CD4-positive, alpha-beta T cell treated with Interleukin-2 at 100 ng/mL for 4 hours (primary cell): ENCODE measurements around the gene SAFB.
"Not testable (repeated sequence)": the region's sequence is repeated elsewhere in the genome, so short reads cannot be mapped to it uniquely, and the experiment has no call there.

Source experiments
- DNase-seq: peaks from one replicate; pipeline ENCODE4 v3.0.0-alpha.2; 2020; ENCODE audit warnings: low spot score

The SAFB gene

DNA sequence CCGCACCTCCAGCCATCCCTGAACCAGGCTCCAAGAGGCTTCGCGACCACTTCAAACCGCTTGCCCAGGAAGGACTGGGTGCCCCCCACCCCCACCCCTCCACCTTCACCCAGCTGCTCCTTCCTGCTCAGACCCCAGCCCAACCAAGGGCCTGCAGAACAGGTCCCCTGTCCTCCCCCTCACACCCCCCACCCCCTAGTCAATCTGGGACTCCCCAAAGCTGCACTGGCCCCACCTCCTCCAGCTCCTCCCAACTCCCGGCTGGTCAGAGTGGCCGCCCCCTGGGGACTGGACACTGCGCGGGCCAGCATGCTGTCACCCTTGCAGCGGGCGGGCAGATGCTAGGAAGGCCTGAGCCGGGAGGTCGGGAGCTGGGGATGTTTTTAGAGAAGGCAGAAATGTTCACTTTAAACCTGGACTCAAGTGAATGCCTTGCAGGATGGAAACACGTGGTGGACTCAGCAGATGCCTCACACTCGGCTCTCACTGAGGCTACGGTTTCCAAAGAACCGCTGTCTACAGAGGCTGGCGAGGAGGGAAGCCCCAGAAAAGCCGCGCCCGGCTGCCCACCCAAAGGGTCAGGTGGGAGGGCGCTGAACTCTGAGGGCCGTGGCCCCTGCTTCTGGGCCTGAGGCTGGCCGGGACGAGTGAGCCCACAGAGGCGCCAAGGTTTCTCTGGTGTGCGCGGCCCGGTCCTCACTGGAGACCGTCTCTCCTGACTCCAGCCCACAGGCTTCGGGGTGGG is 75.2 kb downstream of the SAFB start:
- DNase-seq, result no peak

DNA sequence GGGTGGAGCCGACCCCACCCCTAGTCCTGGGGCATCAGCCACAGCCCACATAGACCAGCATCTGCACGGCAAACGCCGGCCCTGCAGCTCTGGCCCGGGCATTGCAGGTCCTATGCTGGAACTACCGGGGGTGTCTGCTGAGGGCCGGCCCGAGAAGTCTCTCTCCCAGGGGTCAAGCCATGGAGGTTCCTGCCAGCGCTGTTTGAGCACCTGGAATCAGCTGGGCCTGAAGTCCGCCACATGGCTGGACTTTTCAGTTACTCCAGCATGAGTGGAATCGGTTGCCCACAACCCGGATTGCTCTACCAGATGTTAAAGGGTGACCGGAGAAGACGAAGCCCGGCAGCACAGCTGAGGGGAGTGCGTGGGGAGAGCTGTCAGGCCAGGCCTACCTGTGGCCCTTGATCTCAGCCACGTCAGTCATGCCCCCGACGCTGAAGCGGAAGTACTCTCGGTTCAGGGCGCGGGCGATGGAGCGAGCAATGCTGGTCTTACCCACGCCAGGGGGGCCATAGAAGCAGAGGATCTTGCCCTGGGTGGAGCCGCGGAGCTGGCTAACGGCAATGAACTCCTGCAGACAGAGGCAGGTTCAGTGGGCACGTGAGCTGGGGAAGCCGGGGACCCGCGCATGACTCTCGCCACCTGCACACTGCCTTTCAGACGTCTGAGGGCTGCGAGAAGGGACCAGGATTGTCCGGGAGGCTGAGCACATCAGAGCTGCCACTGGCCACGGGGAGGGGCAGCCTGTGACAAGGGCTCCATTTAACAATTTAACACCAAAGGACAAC is 75.9 kb downstream of the SAFB start:
- no peak for DNase-seq

DNA sequence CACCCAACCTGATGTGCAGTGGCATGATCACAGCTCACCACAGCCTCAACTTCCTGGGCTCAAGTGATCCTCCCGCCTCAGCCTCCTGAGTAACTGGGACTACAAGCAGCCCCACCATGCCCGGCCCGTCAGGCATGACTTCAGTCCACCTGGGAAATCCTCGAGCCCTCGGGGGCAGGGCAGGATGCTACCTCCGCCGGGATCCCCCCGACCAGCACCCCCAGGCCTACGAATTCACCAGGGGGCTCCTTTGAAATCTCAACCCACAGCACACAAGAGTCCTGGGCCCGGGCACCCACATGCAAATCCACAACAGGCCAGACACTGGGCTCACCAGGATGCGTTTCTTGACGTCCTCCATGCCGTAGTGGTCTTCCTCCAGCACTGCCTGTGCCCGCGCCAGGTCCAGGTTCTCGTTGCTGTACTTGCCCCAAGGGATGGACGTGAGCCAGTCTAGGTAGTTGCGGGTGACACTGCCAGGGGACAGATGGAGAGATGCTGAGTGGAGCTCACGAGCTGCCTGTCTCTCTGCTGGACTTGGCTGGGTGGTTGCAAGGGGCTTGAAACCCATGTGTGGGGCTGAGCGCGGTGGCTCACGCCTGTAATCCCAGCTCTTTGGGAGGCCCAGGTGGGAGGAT is 77.7 kb downstream of the SAFB start:
- no peak for DNase-seq

DNA sequence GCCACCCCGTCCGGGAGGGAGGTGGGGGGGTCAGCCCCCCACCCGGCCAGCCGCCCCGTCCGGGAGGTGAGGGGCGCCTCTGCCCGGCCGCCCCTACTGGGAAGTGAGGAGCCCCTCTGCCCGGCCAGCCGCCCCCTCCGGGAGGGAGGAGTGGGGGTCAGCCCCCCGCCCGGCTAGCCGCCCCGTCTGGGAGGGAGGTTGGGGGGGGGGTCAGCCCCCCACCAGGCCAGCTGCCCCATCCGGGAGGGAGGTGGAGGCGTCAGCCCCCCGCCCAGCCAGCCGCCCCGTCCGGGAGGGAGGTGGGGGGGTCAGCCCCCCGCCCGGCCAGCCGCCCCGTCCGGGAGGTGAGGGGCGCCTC is 79.1 kb downstream of the SAFB start:
- DNase-seq, result not testable (repeated sequence)

DNA sequence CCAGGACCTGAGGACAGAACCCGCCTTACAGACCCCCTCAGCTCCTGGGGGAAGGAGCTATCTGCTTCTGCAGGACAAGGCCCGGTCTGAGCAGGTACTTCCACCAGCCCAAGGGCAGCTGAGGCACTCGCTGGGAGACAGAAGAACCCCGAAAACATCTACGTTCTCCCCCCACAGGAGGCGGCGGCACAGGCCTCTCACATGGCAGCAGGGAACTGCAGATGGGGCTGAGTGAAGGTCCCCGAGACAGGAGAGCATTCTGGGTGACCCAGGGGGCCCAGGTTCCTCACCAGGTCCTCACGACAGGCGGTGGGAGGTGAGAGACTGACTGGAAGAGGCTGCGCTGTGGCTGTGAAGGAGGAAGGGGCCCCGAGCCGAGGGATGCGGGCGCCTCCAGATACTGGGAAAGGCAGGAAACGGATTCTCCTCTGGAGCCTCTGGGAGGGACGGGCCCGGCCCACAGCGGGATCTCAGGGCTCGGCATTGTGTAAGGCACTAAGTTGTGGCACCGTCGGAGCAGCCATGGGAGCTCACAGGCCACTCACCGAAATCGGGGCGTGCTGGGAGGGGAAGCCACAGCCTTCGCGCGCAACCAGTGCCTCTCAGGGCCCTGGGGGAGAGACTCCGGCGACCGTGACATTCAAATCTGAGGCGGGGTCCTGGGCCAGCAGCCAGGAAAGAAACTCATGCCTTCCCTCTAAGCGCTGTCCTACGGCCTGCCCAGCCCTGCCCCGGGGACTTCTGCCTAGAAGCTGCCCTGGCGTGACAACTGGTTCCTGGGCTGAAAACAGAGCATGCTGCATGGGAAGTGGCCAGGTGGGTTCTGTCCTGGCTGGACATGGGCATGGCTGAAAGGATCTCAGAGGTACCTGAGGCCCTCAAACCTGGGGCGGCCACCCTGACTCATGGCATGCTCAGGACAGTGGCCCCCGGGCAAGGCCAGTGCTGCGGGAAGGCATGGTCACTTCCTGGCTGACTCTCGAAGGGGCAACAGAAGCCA is 81.2 kb downstream of the SAFB start:
- DNase-seq, result no peak

DNA sequence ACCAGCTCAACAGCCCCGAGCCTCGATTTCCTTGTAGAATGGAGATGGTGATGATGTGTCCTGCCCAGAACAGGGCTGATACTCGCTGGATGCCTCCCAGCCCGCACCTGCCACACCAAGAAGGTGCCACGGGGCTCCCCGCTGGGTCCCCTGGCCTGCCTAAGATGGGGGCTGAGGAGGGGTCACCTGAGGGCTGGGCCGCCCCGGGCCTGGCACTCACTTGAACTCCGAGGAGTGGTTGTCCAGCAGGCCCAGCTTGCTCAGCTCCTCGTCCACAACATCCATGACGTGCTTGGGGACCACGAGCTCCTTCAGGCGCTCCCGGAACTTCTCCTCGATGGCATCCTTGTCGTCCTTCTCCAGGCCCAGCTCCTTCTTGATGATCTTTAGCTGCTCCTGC is 82.7 kb downstream of the SAFB start:
- DNase-seq, result no peak

DNA sequence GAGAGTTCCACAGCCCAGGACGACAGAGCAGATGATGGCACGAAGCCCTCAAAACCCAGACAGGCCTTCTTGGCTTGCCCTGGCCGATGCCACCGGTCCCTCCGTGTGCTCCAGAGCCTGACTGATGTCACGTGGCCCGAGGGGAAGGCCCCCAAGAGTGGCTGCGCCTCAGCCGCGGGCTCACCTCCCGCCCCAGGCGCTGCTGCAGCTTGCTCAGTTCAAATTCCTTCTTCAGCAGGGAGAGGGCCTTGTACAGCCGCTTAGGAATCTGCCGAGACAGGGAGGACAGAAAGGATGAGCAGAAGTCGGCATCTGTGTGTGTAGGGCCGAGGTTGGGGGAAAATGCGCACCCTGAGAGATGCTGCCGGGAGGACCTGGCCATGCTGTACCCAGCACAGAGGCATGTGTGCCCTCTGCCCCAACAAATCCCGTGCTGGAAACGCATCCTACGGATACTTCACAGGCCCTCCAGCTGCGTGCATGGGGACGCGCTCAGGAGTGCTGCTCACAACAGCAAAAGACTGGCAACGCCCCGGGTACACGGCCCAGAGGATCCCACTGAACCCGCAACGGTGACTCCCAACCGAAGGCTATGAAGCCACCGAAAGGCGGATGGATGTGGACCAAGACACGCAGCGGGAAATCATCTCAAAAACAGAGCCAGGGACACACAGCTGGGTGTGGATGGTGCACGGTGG is 84.1 kb downstream of the SAFB start:
- DNase-seq, result no peak

DNA sequence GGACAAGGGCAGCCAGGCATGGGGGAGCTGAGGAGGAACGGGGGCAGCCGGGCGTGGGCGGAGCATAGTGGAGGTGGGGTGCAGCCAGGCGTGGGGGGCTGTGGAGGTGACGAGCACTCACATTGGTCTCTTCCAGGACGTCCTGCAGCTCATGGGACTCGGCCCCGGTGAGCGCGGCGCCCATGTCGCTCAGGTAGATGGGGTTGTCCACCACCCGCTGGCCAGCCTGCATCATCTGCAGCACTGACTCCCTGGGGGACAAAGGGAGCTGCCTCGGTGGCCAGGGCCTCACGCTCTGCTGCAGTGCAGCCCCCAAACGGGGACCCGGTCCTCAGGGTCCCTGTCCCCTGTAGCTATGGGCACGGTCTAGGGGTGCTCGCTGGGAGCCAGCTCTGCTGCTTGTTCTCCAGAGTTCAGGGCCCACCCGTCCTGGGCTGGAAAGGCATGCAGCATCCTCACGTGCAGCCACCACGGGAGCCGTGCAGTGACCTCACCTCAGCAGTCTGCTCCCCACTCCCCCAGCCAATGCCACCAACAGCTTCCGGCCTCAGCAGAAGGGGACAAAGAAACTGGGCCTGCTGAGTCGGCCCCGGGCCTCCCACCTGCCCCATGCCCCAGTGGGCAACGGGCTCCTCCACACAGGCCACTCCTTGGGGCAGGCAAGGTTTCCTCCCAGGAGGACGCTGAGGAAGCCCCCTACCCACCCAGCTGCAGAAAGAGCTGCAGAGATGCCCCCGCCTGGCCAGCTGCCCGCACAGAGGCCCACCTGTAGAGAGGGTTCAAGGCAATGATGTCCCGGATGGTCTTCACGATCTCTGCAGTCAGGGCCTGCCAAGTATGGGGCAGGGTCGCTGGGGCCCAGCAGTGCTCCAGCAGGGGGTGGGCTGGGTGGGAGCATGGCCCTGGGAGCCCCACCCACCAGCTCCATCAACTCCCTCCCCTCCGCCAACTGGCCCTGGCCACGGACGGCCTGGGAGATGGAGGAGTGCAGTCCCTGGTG is 85.0 kb downstream of the SAFB start:
- no peak for DNase-seq

DNA sequence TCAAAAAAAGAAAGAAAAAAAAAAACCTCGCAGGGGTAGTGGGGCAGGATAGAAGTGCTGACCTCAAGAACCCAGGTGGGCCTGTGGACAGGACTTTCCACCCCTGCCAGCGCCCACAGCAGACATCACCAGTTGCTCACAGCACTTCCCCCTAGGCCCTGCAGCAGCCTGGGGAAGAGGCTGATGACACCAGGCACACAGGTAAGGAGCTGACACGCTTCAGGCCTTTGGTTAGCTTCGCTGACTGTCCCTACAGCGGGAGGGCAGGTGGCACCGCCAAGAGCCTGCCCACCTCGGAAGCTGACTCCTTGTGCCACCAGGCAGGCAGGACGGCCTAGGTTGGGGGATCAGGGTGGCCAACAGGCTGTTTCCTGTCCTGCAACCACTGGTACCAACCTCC is 88.1 kb downstream of the SAFB start:
- no peak for DNase-seq

DNA sequence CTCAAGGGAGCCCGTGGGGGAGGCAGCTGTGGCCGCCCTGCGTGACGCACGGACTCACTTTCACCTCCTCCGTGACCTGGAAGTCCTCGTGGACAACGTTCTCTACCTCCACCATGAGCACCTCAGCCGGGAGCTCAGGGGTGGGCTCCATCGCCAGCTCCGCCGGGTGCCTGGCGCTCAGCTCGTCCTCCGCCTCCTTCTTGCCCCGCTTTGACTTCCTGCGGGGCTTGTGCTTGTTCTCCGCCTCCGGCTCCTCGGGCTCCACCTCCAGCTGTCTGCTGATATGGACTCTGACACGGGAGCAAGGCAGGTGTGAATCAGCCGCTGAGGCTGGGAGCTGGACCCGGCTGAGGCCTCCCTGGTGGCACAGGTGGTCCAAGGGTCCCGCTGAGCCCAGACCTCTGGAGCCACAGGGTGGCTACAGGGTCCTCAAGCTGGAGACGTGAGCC is 88.9 kb downstream of the SAFB start:
- DNase-seq, result no peak

DNA sequence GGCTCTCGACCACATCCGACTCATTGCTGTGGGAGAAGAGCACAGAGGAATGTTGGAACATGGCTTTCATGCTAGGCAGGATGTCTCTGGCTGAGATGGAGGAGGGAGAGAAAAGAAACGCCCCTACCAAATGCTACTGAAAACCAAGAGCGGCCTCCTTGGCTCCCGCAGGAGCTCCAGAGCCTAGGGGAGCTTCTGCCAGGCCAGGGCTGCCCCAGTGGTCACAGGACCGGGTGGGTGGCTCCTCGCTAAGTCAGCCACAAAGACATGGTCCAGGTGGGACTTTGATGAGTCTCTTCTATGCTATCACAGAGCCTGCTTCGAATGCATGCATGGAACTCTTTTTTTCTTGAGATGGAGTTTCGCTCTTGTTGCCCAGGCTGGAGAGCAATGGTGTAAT is 90.3 kb downstream of the SAFB start:
- no peak for DNase-seq

DNA sequence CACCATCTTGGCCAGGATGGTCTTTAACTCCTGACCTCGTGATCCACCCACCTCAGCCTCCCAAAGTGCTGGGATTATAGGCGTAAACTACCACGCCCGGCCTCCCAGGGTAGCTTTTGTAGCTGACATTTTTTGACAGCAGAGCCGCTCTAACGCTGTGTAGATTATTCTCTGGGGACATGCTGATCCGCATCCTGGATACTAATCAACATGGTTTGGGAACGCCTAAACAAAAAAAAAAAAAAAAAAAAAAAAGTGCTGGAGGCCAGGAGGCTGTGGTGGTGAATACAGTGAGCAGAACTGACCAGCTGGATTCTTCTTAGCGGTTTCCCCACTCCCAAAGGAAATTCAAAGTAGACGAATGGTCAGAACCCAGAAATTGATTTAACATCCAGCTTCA is 91.9 kb downstream of the SAFB start:
- no peak for DNase-seq

DNA sequence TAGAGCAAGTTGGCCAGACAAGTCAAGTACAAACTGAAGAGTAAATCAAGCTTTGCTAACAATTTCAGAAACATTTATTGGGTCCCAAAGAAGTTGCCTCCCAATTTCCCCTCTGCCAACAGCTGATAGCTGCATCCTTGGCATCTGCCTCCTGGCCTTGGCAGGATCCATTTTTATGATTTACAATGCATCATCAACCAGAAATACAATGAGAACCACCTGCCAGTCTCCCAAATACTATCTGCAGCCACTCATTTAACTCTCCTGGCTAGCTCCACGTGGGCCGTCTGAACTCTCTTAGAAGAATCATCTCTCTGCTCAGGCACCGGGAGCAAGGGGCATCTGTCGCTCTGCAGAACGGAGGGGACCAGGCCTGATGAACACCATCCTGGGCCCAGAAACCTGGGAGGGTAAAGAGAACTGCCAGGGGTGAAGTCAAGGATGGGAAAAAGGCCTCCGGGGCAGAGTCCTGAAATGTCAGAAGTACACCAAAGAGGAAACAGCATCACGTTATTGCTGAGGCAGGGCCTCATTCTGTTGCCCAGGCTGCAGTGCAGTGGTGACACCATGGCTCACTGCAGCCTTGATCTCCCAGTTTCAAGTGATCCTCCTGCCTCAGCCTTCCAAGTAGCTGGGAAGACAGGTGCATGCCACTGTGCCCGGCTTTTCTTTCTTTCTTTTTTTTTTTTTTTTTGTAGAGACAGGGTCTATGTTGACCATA is 94.5 kb downstream of the SAFB start:
- no peak for DNase-seq
